Endothelial cell (in vitro differentiated cells): Measurements from ENCODE around the gene SMIM36. TPM values are rescaled to one million over a fixed set of nuclear protein-coding genes. Genes with fewer than 3 reads are reported as not detected.
A peak's percentile ranks its signal among the peaks of the same experiment; 100 is the strongest.
"Not testable (repeated sequence)": the region's sequence is repeated elsewhere in the genome, so short reads cannot be mapped to it uniquely, and the experiment has no call there.

Experiments
- DNase-seq: peaks from one replicate; pipeline ENCODE4 v3.0.0; 2021; ENCODE audit warnings: low spot score
- H3K27ac Mint-ChIP-seq: one replicate; pipeline ENCODE4 v1.8.0; 2021; ENCODE audit warnings: mixed read lengths, inconsistent platforms; ENCODE audit not compliant: unreplicated experiment
- H3K27me3 Mint-ChIP-seq: one replicate; pipeline ENCODE4 v1.8.0; 2021; ENCODE audit warnings: mild to moderate bottlenecking, moderate library complexity, mixed read lengths, inconsistent platforms; ENCODE audit not compliant: unreplicated experiment
- H3K36me3 Mint-ChIP-seq: one replicate; pipeline ENCODE4 v1.8.0; 2021; ENCODE audit warnings: mild to moderate bottlenecking, low read depth, mixed read lengths, inconsistent platforms; ENCODE audit not compliant: unreplicated experiment
- H3K4me1 Mint-ChIP-seq: one replicate; pipeline ENCODE4 v1.8.0; 2021; ENCODE audit warnings: mild to moderate bottlenecking, mixed read lengths, inconsistent platforms; ENCODE audit not compliant: unreplicated experiment
- H3K4me3 Mint-ChIP-seq: one replicate; pipeline ENCODE4 v1.8.0; 2021; ENCODE audit warnings: mild to moderate bottlenecking, mixed read lengths, inconsistent platforms; ENCODE audit not compliant: unreplicated experiment
- H3K9me3 Mint-ChIP-seq: one replicate; pipeline ENCODE4 v1.8.0; 2021; ENCODE audit warnings: mixed read lengths, inconsistent platforms; ENCODE audit not compliant: unreplicated experiment
- total RNA-seq: library from RNA; stranded (reverse); fragmentation: NEBNext Ultra II Directional; extraction: Animal tissue kit (Norgen Biotek cat#: 25700); gene quantifications from one replicate; pipeline ENCODE4 v1.2.1, GENCODE V29; 2021; ENCODE audit not compliant: unreplicated experiment
- TF ChIP-seq, protein P1 (sequence below): fragments of 200-600 bp; sonication (generic); IDR thresholded peaks from one replicate; pipeline ENCODE4 v1.5.0; 2021; ENCODE audit warnings: antibody characterized with exemption; ENCODE audit not compliant: unreplicated experiment

Gene SMIM36
- total RNA-seq, 1 donor from 2014 or later: not detected

DNA sequence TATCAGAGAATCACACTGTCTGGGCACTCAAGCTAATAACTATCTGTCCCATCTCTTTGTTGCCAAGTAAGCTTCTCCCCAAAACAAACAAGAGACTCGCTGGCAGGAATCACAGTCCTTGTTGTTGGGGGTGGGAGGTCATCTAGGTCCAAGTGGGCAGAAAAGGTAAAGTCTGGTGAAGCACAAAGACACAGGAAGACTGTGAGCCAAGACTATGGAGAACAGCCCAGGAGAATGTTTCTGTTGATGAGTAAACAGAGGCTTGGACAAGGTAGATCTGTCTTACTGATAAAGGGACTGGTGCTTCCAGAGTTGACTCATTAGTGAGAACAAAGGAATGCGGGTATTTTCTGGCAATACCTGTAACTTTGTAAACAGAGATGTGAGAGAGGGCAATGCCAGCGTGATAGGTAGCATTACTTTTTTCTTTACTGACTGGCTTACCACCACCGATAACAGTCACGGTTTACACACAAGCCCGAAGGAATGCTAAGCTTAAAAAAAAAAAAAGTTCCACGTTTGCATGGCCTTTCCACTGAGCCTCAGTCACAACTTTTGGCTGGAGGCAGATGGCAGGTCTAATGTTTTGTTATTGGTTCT, 78.1 kb downstream of the SMIM36 start:
- H3K4me3 Mint-ChIP-seq: no peak overlapping the region
- no peak overlapping the region for H3K27ac Mint-ChIP-seq
- no peaks in the 10 kb centered on the region for H3K9me3 Mint-ChIP-seq
- TF ChIP-seq, protein P1, sequence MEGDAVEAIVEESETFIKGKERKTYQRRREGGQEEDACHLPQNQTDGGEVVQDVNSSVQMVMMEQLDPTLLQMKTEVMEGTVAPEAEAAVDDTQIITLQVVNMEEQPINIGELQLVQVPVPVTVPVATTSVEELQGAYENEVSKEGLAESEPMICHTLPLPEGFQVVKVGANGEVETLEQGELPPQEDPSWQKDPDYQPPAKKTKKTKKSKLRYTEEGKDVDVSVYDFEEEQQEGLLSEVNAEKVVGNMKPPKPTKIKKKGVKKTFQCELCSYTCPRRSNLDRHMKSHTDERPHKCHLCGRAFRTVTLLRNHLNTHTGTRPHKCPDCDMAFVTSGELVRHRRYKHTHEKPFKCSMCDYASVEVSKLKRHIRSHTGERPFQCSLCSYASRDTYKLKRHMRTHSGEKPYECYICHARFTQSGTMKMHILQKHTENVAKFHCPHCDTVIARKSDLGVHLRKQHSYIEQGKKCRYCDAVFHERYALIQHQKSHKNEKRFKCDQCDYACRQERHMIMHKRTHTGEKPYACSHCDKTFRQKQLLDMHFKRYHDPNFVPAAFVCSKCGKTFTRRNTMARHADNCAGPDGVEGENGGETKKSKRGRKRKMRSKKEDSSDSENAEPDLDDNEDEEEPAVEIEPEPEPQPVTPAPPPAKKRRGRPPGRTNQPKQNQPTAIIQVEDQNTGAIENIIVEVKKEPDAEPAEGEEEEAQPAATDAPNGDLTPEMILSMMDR: no peak
- no peaks in the 10 kb centered on the region for H3K36me3 Mint-ChIP-seq
- peaks cover 4% of the 10 kb centered on the region for H3K27me3 Mint-ChIP-seq
- DNase-seq: no peak
- peaks cover 21% of the 10 kb centered on the region for H3K4me1 Mint-ChIP-seq

DNA sequence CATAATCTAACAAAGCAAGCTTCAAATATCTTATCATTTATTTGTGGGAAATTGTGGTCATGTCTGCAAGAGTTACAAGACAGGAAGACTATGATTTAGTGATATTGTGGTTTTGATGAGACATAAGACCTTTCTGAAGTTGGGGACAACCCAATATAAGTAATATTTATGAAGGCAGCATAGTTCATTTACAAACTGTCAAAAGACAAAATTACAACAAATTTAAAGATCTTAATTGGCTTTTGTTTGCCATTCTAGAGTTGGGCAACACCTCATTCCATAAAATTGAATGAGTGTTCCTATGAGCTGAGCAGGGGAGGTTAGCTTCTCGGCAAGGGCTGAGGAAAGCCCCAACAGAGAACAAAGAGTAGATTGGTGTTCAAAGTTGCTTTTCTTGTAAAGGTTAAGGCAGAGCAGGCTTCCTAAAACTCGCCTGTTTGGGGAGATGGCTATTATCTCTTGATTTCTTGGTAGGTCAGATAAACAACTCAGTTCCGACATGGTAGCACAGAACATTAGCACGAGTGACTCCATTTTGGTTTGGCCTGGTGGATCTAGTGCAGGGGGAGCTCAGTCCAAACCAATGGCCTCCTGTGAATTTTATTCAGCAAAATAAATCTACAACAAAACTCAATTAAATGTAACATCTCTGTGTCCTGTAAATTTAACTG, 78.8 kb downstream of the SMIM36 start:
- no peak overlapping the region for H3K27ac Mint-ChIP-seq
- DNase-seq: no peak
- no peaks in the 10 kb centered on the region for H3K36me3 Mint-ChIP-seq
- peaks cover 4% of the 10 kb centered on the region for H3K27me3 Mint-ChIP-seq
- no peaks in the 10 kb centered on the region for H3K9me3 Mint-ChIP-seq
- TF ChIP-seq, protein P1: no peak
- H3K4me3 Mint-ChIP-seq: no peak overlapping the region
- peaks cover 21% of the 10 kb centered on the region for H3K4me1 Mint-ChIP-seq

DNA sequence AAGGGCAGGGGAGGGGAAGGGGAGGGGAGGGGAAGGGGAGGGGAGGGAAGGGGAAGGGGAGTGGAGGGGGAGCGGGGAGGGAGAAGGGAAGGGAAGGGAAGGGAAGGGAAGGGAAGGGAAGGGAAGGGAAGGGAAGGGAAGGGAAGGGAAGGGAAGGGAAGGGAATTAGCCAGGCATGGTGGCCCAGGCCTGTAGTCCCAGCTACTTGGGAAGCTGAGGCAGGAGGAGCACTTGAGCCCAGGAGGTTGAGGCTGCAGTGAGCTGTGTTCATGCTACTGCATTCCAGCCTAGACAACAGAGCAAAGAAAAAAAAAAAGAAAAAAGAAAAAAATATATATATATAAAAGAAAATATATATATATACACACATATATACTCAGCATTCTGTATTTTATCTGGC, 79.3 kb downstream of the SMIM36 start:
- not testable (repeated sequence) for H3K9me3 Mint-ChIP-seq, H3K27me3 Mint-ChIP-seq, DNase-seq, H3K27ac Mint-ChIP-seq, H3K36me3 Mint-ChIP-seq, H3K4me3 Mint-ChIP-seq
- H3K4me1 Mint-ChIP-seq: peaks cover 21% of the 10 kb centered on the region

DNA sequence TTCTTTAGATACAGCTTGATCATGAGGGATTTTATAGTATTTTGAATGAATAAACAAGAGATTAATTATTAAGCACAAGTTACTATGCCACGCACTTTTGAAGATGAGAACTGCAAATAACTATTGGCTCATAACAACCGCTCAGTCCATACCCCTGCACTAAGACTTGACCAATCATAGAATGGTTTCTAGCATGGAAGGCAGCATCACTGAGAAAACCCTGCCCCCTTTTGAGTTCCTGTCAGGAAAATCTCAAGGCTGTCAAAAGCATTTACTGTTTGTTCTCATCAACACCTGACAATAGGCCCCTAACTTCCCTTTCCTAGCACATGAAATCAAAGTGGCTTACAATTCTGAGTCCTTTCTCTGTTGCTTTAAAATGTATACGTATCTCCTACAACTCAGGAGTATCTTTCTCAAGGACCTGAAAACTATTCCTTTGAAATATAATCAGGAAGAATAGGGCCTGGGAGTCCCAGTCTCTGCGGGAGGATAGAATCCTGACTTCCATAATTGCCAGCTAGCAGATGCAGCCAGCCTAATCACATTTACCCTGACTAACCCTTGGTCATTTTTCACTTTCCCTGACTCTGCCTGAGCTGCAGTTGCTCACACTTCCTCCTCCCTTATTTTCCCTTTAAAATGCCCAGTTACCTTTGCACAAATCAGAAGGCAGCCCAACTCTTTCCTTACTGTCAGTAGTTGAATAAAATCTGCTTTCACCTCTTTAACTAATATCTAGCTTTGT, 80.5 kb downstream of the SMIM36 start:
- Mint-ChIP-seq H3K9me3 (no peaks in the 10 kb centered on the region), H3K27ac (peak overlapping the region; percentile 76), H3K4me1 (peaks cover 21% of the 10 kb centered on the region), H3K4me3 (no peak overlapping the region), H3K36me3 (no peaks in the 10 kb centered on the region), H3K27me3 (peaks cover 4% of the 10 kb centered on the region)
- TF ChIP-seq, protein P1: no peak
- DNase-seq: no peak

DNA sequence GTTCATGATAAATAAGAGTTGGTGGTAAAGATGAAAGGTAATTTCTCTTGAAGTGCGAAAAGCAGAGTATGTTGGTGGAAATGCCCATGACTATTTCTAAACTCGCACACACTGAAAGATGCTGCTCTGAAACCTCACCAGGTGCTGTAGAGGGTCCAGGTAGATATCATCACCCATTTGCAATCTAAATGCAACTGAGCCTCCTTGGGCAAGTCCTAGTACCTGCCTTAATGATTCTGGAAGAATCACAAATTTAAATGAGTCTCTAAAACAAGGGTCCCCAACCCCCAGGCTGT, 83.7 kb downstream of the SMIM36 start:
- Mint-ChIP-seq H3K27me3 (peaks cover 4% of the 10 kb centered on the region), H3K4me3 (no peak overlapping the region), H3K9me3 (no peaks in the 10 kb centered on the region), H3K27ac (no peak overlapping the region), H3K4me1 (peaks cover 10% of the 10 kb centered on the region), H3K36me3 (no peaks in the 10 kb centered on the region)
- DNase-seq: no peak
- TF ChIP-seq, protein P1: no peak
